OCI-LY3 (cell line): Measurements from ENCODE around the gene OR2T5.
"Not testable (repeated sequence)": the region's sequence is repeated elsewhere in the genome, so short reads cannot be mapped to it uniquely, and the experiment has no call there.

ENCODE experiments used
- H2AFZ ChIP-seq: fragments of 200-600, 300-600 bp; shearing (Covaris generic); 2 replicates; pipeline ENCODE4 v1.6.0; 2014; ENCODE audit warnings: antibody characterized with exemption, low read depth, low read length
- H3K27ac ChIP-seq: fragments of 200-600, 300-600 bp; sonication (generic); 2 replicates; pipeline ENCODE4 v1.5.1; 2014; ENCODE audit warnings: mild to moderate bottlenecking, low read length, moderate library complexity, mixed read lengths
- H3K27me3 ChIP-seq: fragments of 200-600, 300-600 bp; sonication (generic); 2 replicates; pipeline ENCODE4 v1.6.1; 2014; ENCODE audit warnings: low read depth, low read length, mixed read lengths
- H3K36me3 ChIP-seq: fragments of 200-600, 300-600 bp; sonication (generic); replicated peaks from 2 replicates; pipeline ENCODE3; 2014; ENCODE audit warnings: low read depth, low read length, mixed read lengths
- H3K4me1 ChIP-seq: fragments of 300-600, 200-600 bp; sonication (generic); 2 replicates; pipeline ENCODE4 v1.6.1; 2014; ENCODE audit warnings: low read length, mixed read lengths
- H3K4me2 ChIP-seq: fragments of 200-600, 300-600 bp; sonication (generic); 2 replicates; pipeline ENCODE4 v1.6.1; 2014; ENCODE audit warnings: low read length, mixed read lengths
- H3K4me3 ChIP-seq: fragments of 300-600, 200-600 bp; sonication (generic); 2 replicates; pipeline ENCODE4 v1.5.1; 2014; ENCODE audit warnings: antibody characterized with exemption, mild to moderate bottlenecking, low read length, moderate library complexity
- H3K79me2 ChIP-seq: fragments of 300-600, 200-600 bp; shearing (Covaris generic); 2 replicates; pipeline ENCODE4 v1.6.1; 2014; ENCODE audit warnings: mild to moderate bottlenecking, low read length, mixed read lengths
- H3K9ac ChIP-seq: fragments of 300-600, 200-600 bp; shearing (Covaris generic); 2 replicates; pipeline ENCODE4 v1.6.0; 2014; ENCODE audit warnings: mild to moderate bottlenecking, low read length, moderate library complexity
- H3K9me3 ChIP-seq: fragments of 200-600, 300-600 bp; shearing (Covaris generic); 2 replicates; pipeline ENCODE4 v1.6.1; 2014; ENCODE audit warnings: low read length, mixed read lengths; ENCODE audit not compliant: insufficient read depth
- H4K20me1 ChIP-seq: fragments of 200-600, 300-600 bp; sonication (generic); 2 replicates; pipeline ENCODE4 v1.6.1; 2016; ENCODE audit warnings: low read length, mixed read lengths; ENCODE audit not compliant: insufficient read depth
- CTCF ChIP-seq: fragments of 200-600, 300-600 bp; sonication (generic); IDR thresholded peaks from 2 replicates; pipeline ENCODE4 v1.5.1; 2014; ENCODE audit warnings: antibody characterized with exemption, low read length, low read depth
- EZH2phosphoT487 ChIP-seq: fragments of 200-600 bp; shearing (Covaris generic); IDR thresholded peaks from 2 replicates; pipeline ENCODE4 v1.6.1; 2018; ENCODE audit warnings: antibody characterized with exemption, mixed run types, low read depth

OR2T5 gene

DNA sequence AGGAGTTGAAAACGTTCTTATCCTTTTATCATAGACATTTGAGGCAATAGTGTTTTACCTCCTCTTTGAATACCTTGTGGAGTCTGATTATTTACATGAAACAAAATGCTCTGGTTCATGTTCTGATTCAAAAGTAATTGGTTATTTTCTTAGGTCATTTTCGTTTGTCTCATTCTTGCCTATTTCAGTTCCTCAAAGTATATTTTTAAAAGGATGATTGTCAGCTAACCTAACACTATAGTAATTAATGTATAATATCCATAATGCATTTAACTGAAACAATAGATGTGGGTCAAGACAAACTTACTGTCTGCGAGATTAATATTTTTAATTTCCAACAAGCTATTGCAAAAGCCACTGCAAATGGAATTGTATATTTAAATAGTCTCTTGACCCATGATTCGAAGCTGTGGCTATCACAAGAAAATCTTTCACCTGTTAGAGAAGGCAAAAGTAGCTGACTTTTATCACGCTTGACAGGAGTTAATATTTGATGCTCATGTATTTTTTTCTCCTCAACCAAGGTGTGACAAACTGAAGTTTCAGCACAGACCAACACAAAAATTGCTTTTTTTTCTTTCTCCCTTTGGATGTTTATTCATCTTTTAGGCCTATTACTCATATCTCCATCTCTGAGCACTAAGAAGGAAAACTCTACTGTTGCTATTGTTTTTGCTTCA is 37.8 kb upstream of the OR2T5 start:
- not testable (repeated sequence) for H2AFZ ChIP-seq, H3K36me3 ChIP-seq, H4K20me1 ChIP-seq, H3K27ac ChIP-seq, H3K27me3 ChIP-seq, H3K9me3 ChIP-seq, H3K79me2 ChIP-seq, H3K4me3 ChIP-seq, H3K9ac ChIP-seq
- Histone ChIP-seq H3K4me1 (peaks cover 10% of the 10 kb centered on the region), H3K4me2 (peak overlapping the region; percentile 26; the same call in 1 of the 2 replicates)

DNA sequence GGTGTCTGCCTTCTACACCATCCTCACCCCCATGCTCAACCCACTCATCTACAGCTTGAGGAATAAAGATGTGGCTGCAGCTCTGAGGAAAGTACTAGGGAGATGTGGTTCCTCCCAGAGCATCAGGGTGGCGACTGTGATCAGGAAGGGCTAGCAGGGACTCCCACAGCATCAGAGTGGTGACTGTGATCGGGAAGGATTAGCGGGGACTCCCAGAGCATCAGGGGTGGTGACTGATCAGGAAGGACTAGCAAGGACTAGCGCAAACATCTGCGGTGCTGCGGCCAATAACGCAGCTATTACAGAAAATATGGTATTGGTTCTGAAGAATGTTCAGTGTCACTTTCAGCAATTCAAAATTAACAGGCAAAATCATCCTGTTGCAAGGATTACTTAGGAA is 34.8 kb upstream of the OR2T5 start:
- not testable (repeated sequence) for H3K27me3 ChIP-seq, H2AFZ ChIP-seq, H3K9ac ChIP-seq, H3K27ac ChIP-seq, H3K9me3 ChIP-seq, H3K36me3 ChIP-seq, H4K20me1 ChIP-seq, H3K79me2 ChIP-seq, H3K4me2 ChIP-seq, H3K4me3 ChIP-seq
- H3K4me1 ChIP-seq = peaks cover 10% of the 10 kb centered on the region

DNA sequence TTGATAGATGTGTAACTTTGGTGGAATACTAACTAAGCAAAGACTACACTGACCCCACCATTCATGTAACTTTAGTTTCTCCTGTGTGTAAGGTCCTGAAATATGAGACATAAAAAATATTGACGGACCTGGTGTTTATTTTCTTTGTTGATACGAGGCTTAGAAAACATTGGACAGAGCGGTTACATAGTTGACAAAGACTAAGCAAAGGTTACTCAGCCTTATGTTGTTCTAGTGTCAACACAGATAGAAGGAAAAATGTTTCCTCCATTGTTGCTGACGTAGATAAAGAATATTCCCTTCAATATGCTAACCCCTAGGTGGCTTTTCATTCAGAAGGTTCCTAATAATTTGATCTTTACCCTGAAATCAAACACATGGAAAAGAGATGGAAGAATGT is 33.3 kb upstream of the OR2T5 start:
- not testable (repeated sequence) for H3K79me2 ChIP-seq, H4K20me1 ChIP-seq, H3K4me3 ChIP-seq, H3K4me1 ChIP-seq, H3K36me3 ChIP-seq, H3K9me3 ChIP-seq, H3K27me3 ChIP-seq, H2AFZ ChIP-seq, H3K9ac ChIP-seq, H3K4me2 ChIP-seq, H3K27ac ChIP-seq

- H3K4me3 ChIP-seq, H3K36me3 ChIP-seq, H3K9ac ChIP-seq, H3K9me3 ChIP-seq, H3K27me3 ChIP-seq, H3K27ac ChIP-seq, H3K79me2 ChIP-seq, H2AFZ ChIP-seq, H4K20me1 ChIP-seq, H3K4me1 ChIP-seq, H3K4me2 ChIP-seq: not testable (repeated sequence)
These were observed 31.8 kb upstream of the OR2T5 start for GRCh38 chr1:248456635-248457034.

DNA sequence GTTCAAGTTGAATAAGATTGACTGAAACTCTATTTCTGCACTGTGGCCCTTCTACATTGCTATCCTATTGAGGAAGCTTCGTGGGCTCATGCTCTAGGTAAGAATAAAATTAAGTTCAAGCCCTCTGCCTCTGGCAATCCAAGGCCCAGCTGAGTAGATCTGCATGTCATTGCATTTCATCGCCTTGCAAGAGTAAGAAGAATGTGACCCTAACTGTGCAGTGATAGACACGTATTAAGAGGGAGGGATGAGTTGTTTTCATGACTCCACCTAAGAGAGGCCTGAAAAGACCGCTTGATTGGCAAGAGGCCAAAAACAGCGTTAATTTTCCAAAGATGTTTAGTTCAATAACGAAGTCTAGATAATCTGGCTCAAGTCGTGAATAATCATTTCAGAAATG is 29.3 kb upstream of the OR2T5 start:
- H3K36me3 ChIP-seq, H4K20me1 ChIP-seq, H3K4me3 ChIP-seq, H3K9me3 ChIP-seq, H3K4me2 ChIP-seq, H3K9ac ChIP-seq, H3K79me2 ChIP-seq, H3K27me3 ChIP-seq, H2AFZ ChIP-seq, H3K27ac ChIP-seq, H3K4me1 ChIP-seq: not testable (repeated sequence)

GRCh38 chr1:248471154-248471553 is 17.2 kb upstream of the OR2T5 start:
- Histone ChIP-seq H3K27ac (no peak overlapping the region), H3K4me1 (no peaks in the 10 kb centered on the region), H3K4me2 (no peak overlapping the region), H3K9ac (no peak overlapping the region), H2AFZ (no peak overlapping the region), H3K36me3 (no peaks in the 10 kb centered on the region), H3K79me2 (no peaks in the 10 kb centered on the region), H3K27me3 (no peaks in the 10 kb centered on the region), H3K4me3 (no peak overlapping the region), H4K20me1 (no peaks in the 10 kb centered on the region), H3K9me3 (no peaks in the 10 kb centered on the region)
- TF ChIP-seq EZH2phosphoT487 = no peak
- TF ChIP-seq CTCF = no peak

DNA sequence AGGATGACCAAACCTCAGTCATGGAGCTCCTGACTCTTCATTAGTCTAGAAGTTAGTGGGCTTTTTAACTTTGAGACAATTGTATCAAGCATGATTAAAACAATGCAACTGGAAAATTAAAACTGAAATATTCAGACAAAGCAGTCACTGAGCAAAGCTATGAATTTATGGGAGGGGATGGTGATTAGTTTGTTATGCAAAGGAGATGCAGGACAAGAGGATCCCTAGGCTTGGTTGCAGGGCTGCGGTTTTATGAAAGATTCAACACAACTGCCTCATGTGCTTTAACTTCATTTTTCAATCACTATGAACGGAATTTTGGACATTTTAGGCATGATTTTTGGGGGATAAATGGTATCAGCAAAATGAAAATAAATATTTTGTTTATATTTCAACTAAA is 16.3 kb upstream of the OR2T5 start:
- not testable (repeated sequence) for H3K36me3 ChIP-seq, H3K27ac ChIP-seq, H3K79me2 ChIP-seq, H3K27me3 ChIP-seq, H3K9ac ChIP-seq, H2AFZ ChIP-seq, H3K4me1 ChIP-seq, H4K20me1 ChIP-seq, H3K9me3 ChIP-seq, H3K4me3 ChIP-seq, H3K4me2 ChIP-seq

DNA sequence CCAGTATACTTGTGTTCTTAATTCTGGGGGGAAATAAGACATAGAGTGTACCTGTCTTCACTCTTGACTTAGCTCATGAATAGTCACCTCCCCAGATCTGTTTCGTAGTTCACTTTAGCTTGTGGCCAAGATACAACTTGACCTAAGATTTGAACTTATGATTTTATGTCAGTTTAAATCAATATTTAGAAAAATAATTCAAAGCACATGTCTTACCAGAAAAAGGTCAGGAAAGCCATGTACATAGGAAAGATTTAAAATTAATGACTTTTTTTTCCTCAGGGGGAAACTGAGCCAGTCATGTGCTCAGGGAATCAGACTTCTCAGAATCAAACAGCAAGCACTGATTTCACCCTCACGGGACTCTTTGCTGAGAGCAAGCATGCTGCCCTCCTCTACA is 15.3 kb upstream of the OR2T5 start, which contains the start of gene OR2T3:
TSS of gene OR2T3 (plus strand) at position 301 of the 400 bp plus-strand sequence. CDS start at position 301, 0 bp downstream.
- H3K36me3 ChIP-seq, H3K4me3 ChIP-seq, H3K27me3 ChIP-seq, H3K27ac ChIP-seq, H2AFZ ChIP-seq, H4K20me1 ChIP-seq, H3K4me1 ChIP-seq, H3K9me3 ChIP-seq, H3K79me2 ChIP-seq, H3K9ac ChIP-seq, H3K4me2 ChIP-seq: not testable (repeated sequence)

DNA sequence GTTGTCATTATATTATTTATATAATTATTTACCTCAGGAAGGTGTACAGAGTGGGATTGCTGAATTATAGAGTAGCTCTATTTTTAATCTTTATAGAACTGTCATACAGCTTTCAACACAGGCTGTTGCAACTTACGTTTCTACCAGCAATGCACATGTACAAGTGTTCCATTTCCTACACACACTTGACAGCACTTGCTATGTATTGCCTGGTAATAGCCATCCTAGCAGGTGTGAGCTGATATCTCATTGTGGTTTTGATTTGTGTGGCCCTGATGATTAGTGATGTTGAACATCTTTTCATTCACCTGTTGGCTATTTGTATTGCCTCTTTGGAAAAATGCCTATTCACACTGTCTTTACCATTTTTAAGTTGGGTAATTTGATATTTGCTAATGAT is 12.7 kb upstream of the OR2T5 start:
- not testable (repeated sequence) for H4K20me1 ChIP-seq, H3K4me1 ChIP-seq

More for the DNA sequence above, 12.7 kb upstream of the OR2T5 start:
- H3K9ac ChIP-seq, H3K36me3 ChIP-seq, H3K4me3 ChIP-seq, H3K27ac ChIP-seq, H2AFZ ChIP-seq, H3K79me2 ChIP-seq, H3K27me3 ChIP-seq, H3K4me2 ChIP-seq, H3K9me3 ChIP-seq: not testable (repeated sequence)
